ENCODE measurements around the gene DNAAF9. TPM values are rescaled to one million over a fixed set of nuclear protein-coding genes. Genes with fewer than 3 reads are reported as not detected.

DNAAF9 gene
- total and polyA plus RNA-seq, 2 of the 4 experiments (the other 2 are of a cell fraction), result 7.9 to 8.2 TPM

GRCh38 chr20:3407771-3408637, 535 bp upstream of the DNAAF9 start:
- Histone ChIP-seq H3K9me3 (ENCODE audit: control insufficient read depth, insufficient read depth, low read length) (no peaks in the 10 kb centered on the region), H3K36me3 (ENCODE audit: control insufficient read depth, insufficient read depth, low read length) (no peaks in the 10 kb centered on the region), H3K27me3 (ENCODE audit: control insufficient read depth, insufficient read depth, low read length) (no peaks in the 10 kb centered on the region), H4K20me1 (ENCODE audit: insufficient read depth, low read length) (peaks cover 34% of the 10 kb centered on the region; the same call in 1 of the 2 replicates), H3K27ac (ENCODE audit: insufficient read depth, low read length) (peak overlapping the region; percentile 98), H2BK120ac (ENCODE audit: low read depth, low read length) (peak overlapping the region; percentile 83), H2AFZ (replicated peaks; ENCODE audit: low read length, poor library complexity) (peak overlapping the region; percentile 95), H2BK20ac (ENCODE audit: low read depth, low read length) (no peak overlapping the region), H4K91ac (ENCODE audit: insufficient read depth, low read depth, low read length) (peak overlapping the region; percentile 40; the same call in 1 of the 2 replicates), H3K4me3 (ENCODE audit: insufficient read depth, low read depth, low read length) (peak overlapping the region; percentile 90), H3K9ac (ENCODE audit: low read depth, low read length) (peak overlapping the region; percentile 91), H3K4me2 (ENCODE audit: low read depth, low read length) (peak overlapping the region; percentile 96), H2BK15ac (ENCODE audit: low read depth, low read length) (peak overlapping the region; percentile 74; the same call in 1 of the 3 replicates), H3K4ac (ENCODE audit: low read depth, low read length) (peak overlapping the region; percentile 92), H4K5ac (ENCODE audit: low read depth, low read length) (peak overlapping the region; percentile 70), H3K9me1 (ENCODE audit: insufficient read depth, low read length) (0 out of 2 replicates have a peak, but pooled peaks cover 5% of the 10 kb centered on the region), H2BK5ac (ENCODE audit: low read depth, low read length, poor library complexity, severe bottlenecking) (peak overlapping the region; percentile 94), H4K8ac (ENCODE audit: low read depth in 2 of 2, low read length in 2 of 2) (peak overlapping the region; percentile 23 to 88; a peak in 3 of 4 replicates), H3K4me1 (ENCODE audit: control insufficient read depth, insufficient read depth, low read length) (peaks cover 5% of the 10 kb centered on the region), H2AK9ac (replicated peaks; ENCODE audit: low read depth, low read length, poor library complexity) (peak overlapping the region; percentile 93), H3K18ac (ENCODE audit: low read depth, low read length) (peak overlapping the region; percentile 83), H3K14ac (replicated peaks; ENCODE audit: low read depth, low read length) (peak overlapping the region; percentile 72; the same call in 1 of the 2 replicates), H3K79me1 (ENCODE audit: low read depth in 1 of 2, low read length in 2 of 2) (peaks cover 13 to 44% of the 10 kb centered on the region in 2 experiments; a peak in 3 of 4 replicates), H3K23ac (ENCODE audit: low read depth, low read length) (peak overlapping the region; percentile 86), H2AK5ac (ENCODE audit: low read depth, low read length) (no peak overlapping the region), H3K56ac (ENCODE audit: extremely low read depth, insufficient read depth, low read length) (peak overlapping the region; percentile 39; the same call in 1 of the 2 replicates)
- dilution Hi-C loops (cut with HindIII; ENCODE audit: low sequenced_read_pairs, unreplicated experiment), result no loop called here
- ChIA-PET CTCF (no interaction called here), POLR2A (ENCODE audit: unreplicated experiment) (interaction anchor here (0.6 kb wide), 2 partner anchors 10 to 65 kb away, joined by 3 to 4 read pairs; no protein-coding TSS in a partner anchor)
- no TSS peak for BruUV-seq (replicated peaks)
- in situ Hi-C loops (cut with MboI; ENCODE audit: low sequenced_read_pairs), result no loop called here
- 0% methylated on average over 14 of the region's 59 CpGs; no CpG with 5 or more reads in 1 of the 2 experiments for WGBS, 2 experiments (ENCODE audit: extremely low coverage in 2 of 2, insufficient read length in 1 of 2)
- intact Hi-C loops (cut with micrococcal nuclease), result loop anchor here (1.0 to 2.0 kb wide), 2 partner anchors 62 to 155 kb away; no protein-coding TSS in a partner anchor
- TF ChIP-seq MAZ (IDR thresholded peaks at IDR 0.05; ENCODE audit: borderline replicate concordance, low read depth, low read length) (peak; percentile 31; the same call in 1 of the 2 replicates), POLR2A (IDR thresholded peaks at IDR 0.05; ENCODE audit: low read depth, low read length) (peak; percentile 73), MXI1 (IDR thresholded peaks at IDR 0.05; ENCODE audit: borderline replicate concordance, low read depth, low read length) (0 out of 2 replicates have a peak, but pooled peaks have one; percentile 30)
- TF ChIP-seq, protein P1, sequence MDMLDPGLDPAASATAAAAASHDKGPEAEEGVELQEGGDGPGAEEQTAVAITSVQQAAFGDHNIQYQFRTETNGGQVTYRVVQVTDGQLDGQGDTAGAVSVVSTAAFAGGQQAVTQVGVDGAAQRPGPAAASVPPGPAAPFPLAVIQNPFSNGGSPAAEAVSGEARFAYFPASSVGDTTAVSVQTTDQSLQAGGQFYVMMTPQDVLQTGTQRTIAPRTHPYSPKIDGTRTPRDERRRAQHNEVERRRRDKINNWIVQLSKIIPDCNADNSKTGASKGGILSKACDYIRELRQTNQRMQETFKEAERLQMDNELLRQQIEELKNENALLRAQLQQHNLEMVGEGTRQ (IDR thresholded peaks at IDR 0.05; ENCODE audit: low read depth, low read length), result no peak
- ATAC-seq (ENCODE audit: low read depth), result peak; percentile 80
- DNase-seq, result peak; percentile 59

Measured in IMR-90 (cell line).